ENCODE results near the gene CHRNG. TPM values are rescaled to one million over a fixed set of nuclear protein-coding genes. Genes with fewer than 3 reads are reported as not detected.

CHRNG gene
- total and polyA plus RNA-seq, 2 experiments from 2014 or later, result not detected

- Histone ChIP-seq H3F3A (replicated peaks; ENCODE audit: low read depth) (no peaks in the 10 kb centered on the region; the same call in 1 of the 2 replicates), H3K4me3 (peak overlapping the region; percentile 72), H3K79me2 (replicated peaks; ENCODE audit: insufficient read depth) (no peaks in the 10 kb centered on the region), H4K20me1 (replicated peaks; ENCODE audit: insufficient read depth) (no peaks in the 10 kb centered on the region), H3K4me1 (ENCODE audit: insufficient read depth) (peaks cover 21% of the 10 kb centered on the region; the same call in 1 of the 2 replicates), H2AFZ (no peak overlapping the region), H3K9me2 (ENCODE audit: insufficient read depth) (no peaks in the 10 kb centered on the region), H3K27me3 (ENCODE audit: insufficient read depth) (peaks cover 46% of the 10 kb centered on the region), H3K4me2 (peak overlapping the region; percentile 93), H3K27ac (ENCODE audit: low read depth) (no peak overlapping the region), H3K36me3 (ENCODE audit: insufficient read depth) (no peaks in the 10 kb centered on the region)
- peaks cover 63% of the 10 kb centered on the region for H3K27me3 Mint-ChIP-seq (ENCODE audit: insufficient read depth, low read depth, poor library complexity)
- TF ChIP-seq POLR2AphosphoS5 (IDR thresholded peaks at IDR 0.05; ENCODE audit: low read depth) (no peak), ZNF462 (CRISPR knock-in tag; IDR thresholded peaks at IDR 0.05) (no peak), JUNB (IDR thresholded peaks at IDR 0.05; ENCODE audit: unreplicated experiment) (no peak), REST (IDR thresholded peaks at IDR 0.05; ENCODE audit: unreplicated experiment) (no peak), CTCF (conservative IDR thresholded peaks at IDR 0.05; ENCODE audit: low read depth in 2 of 2) (no peak), STAT1 (IDR thresholded peaks at IDR 0.05; ENCODE audit: unreplicated experiment) (no peak), ZNF114 (CRISPR knock-in tag; IDR thresholded peaks at IDR 0.05) (no peak), EZH2phosphoT487 (IDR thresholded peaks at IDR 0.05; ENCODE audit: unreplicated experiment) (no peak), ETS1 (IDR thresholded peaks at IDR 0.05) (no peak), EZH2 (IDR thresholded peaks at IDR 0.05; ENCODE audit: low read depth, unreplicated experiment) (no peak), CREB1 (CRISPR knock-in tag; IDR thresholded peaks at IDR 0.05; ENCODE audit: low read depth) (no peak), NANOG (IDR thresholded peaks at IDR 0.05; ENCODE audit: borderline replicate concordance) (no peak), ZNF331 (CRISPR knock-in tag; IDR thresholded peaks at IDR 0.05; ENCODE audit: low read depth) (no peak)
- no peaks in the 10 kb centered on the region for H3K36me3 Mint-ChIP-seq (ENCODE audit: low read depth)
- H3K9me3 Mint-ChIP-seq, result no peaks in the 10 kb centered on the region
- peak overlapping the region; percentile 81 for H3K4me3 Mint-ChIP-seq
- ATAC-seq (peak; percentile 20), DNase-seq (ENCODE audit: low spot score) (peak; percentile 46)
- no peak overlapping the region for H3K27ac Mint-ChIP-seq
- H3K4me1 Mint-ChIP-seq, result peaks cover 30% of the 10 kb centered on the region
Measured at GRCh38 chr2:232502511-232502910, 37.0 kb upstream of the CHRNG start.
